ENCODE measurements around the gene E2F4. TPM values are rescaled to one million over a fixed set of nuclear protein-coding genes. Genes with fewer than 3 reads are reported as not detected.

The E2F4 gene
- total and polyA plus RNA-seq, 9 of the 15 experiments (the other 6 are each of a cell fraction or from before 2014, with no cell fraction given), result 9.7 to 139 (median 106) TPM

GRCh38 chr16:67184995-67185650 lies 6.8 kb upstream of the E2F4 start (continued):
- no peak for TF ChIP-seq HINFP (tag; conservative IDR thresholded peaks at IDR 0.05; ENCODE audit: low read depth)
- TF ChIP-seq RNF219 (CRISPR knock-in tag; IDR thresholded peaks at IDR 0.05), result no peak
- TF ChIP-seq ZNF407 (IDR thresholded peaks at IDR 0.05; ENCODE audit: low read depth), result no peak
- TF ChIP-seq ZNF217 (CRISPR knock-in tag; IDR thresholded peaks at IDR 0.05), result no peak
- no peak for TF ChIP-seq MTA2 (IDR thresholded peaks at IDR 0.05; ENCODE audit: low read depth)
- no peak for TF ChIP-seq SMAD2 (IDR thresholded peaks at IDR 0.05; ENCODE audit: low read depth, low read length)
- no peak for TF ChIP-seq ZFP91 (CRISPR knock-in tag; IDR thresholded peaks at IDR 0.05)
